GM12878 (cell line): Measurements from ENCODE around the gene TMPRSS12. TPM values are rescaled to one million over a fixed set of nuclear protein-coding genes. Genes with fewer than 3 reads are reported as not detected.

Experiments used
- ASH2L ChIP-seq: fragments of 300-600, 200-600 bp; sonication (generic); IDR thresholded peaks from 2 replicates; pipeline ENCODE4 v1.6.1; 2017; ENCODE audit warnings: low read depth, mild to moderate bottlenecking, borderline replicate concordance
- BCL11A ChIP-seq: IDR thresholded peaks from 2 replicates; pipeline ENCODE4 v1.6.1; 2011; ENCODE audit warnings: low read depth, low read length
- BCL3 ChIP-seq: IDR thresholded peaks from 2 replicates; pipeline ENCODE4 v1.6.1; 2011; ENCODE audit warnings: borderline replicate concordance, low read depth, mild to moderate bottlenecking, moderate library complexity, low read length; ENCODE audit not compliant: insufficient read depth, poor library complexity, severe bottlenecking
- BHLHE40 ChIP-seq, 2 experiments: fragments of 450-650 bp in 1 of 2; IDR thresholded peaks; 2 replicates each; pipeline ENCODE4 v1.6.1; 2011 to 2017; ENCODE audit warnings: low read depth in 2 of 2, borderline replicate concordance in 1 of 2, improper control_type of control experiment in 1 of 2, low read length in 1 of 2, mild to moderate bottlenecking in 1 of 2
- CUX1 ChIP-seq: IDR thresholded peaks from 2 replicates; pipeline ENCODE4 v1.6.1; 2012; ENCODE audit warnings: improper control_type of control experiment, low read depth, low read length; ENCODE audit not compliant: insufficient replicate concordance
- ESRRA ChIP-seq: IDR thresholded peaks from 2 replicates; pipeline ENCODE4 v1.6.1; 2012; ENCODE audit warnings: mild to moderate bottlenecking, low read length, improper control_type of control experiment
- KLF5 ChIP-seq: fragments of 450-650 bp; IDR thresholded peaks from 2 replicates; pipeline ENCODE4 v1.6.1; 2014; ENCODE audit warnings: mild to moderate bottlenecking; ENCODE audit not compliant: partially characterized antibody
- NFIC ChIP-seq: IDR thresholded peaks from 2 replicates; pipeline ENCODE4 v1.6.1; 2012; ENCODE audit warnings: low read depth, mild to moderate bottlenecking, inconsistent platforms, low read length, moderate library complexity
- NR2C2 ChIP-seq: IDR thresholded peaks from 2 replicates; pipeline ENCODE4 v1.6.1; 2011; ENCODE audit warnings: borderline replicate concordance, low read depth; ENCODE audit not compliant: control insufficient read depth, insufficient read length
- PAX5 ChIP-seq: IDR thresholded peaks from 2 replicates; pipeline ENCODE4 v1.6.1; 2011; ENCODE audit warnings: low read depth, low read length, borderline replicate concordance
- POLR2AphosphoS2 ChIP-seq: IDR thresholded peaks from 2 replicates; pipeline ENCODE4 v1.6.1; 2011; ENCODE audit warnings: low read depth, mild to moderate bottlenecking, low read length, improper control_type of control experiment, moderate library complexity
- RUNX3 ChIP-seq: IDR thresholded peaks from 2 replicates; pipeline ENCODE4 v1.6.1; 2012; ENCODE audit warnings: low read length, inconsistent platforms
- SP1 ChIP-seq: IDR thresholded peaks from one replicate; pipeline ENCODE4 v1.6.1; 2011; ENCODE audit warnings: low read depth, low read length
- TAF1 ChIP-seq: IDR thresholded peaks from 2 replicates; pipeline ENCODE4 v1.6.1; 2011; ENCODE audit warnings: mild to moderate bottlenecking, low read depth, low read length, borderline replicate concordance
- TBL1XR1 ChIP-seq: IDR thresholded peaks from 2 replicates; pipeline ENCODE4 v1.6.1; 2012; ENCODE audit warnings: low read depth, low read length, improper control_type of control experiment
- WRNIP1 ChIP-seq: IDR thresholded peaks from 2 replicates; pipeline ENCODE4 v1.6.1; 2011; ENCODE audit warnings: low read depth, low read length, improper control_type of control experiment, borderline replicate concordance
- polyA plus RNA-seq, 11 experiments: library from polyadenylated mRNA; depleted of rRNA in 4 of 11; unstranded in 6 of 11; stranded (reverse) in 5 of 11; fragments of >200 nt; fragmentation: Nextera tagmentation in 4 of 11; fragmentation: Illumina TruSeq in 1 of 11; extraction: Ambion mirVana in 4 of 11; extraction: Trizol in 1 of 11; gene quantifications; 1 replicate in 1 of 11; 2 replicates in 10 of 11; pipeline versions ENCODE4 v1.2.1 to v1.2.3, GENCODE V29; 2011 to 2016; ENCODE audit warnings: inconsistent platforms in 2 of 11, missing spikeins in 2 of 11, low read depth in 1 of 11
- total RNA-seq, 4 experiments: library from RNA; depleted of rRNA in 3 of 4; stranded (reverse); fragments of >200 nt in 3 of 4; fragmentation: Illumina TruSeq in 1 of 4; extraction: Trizol in 1 of 4; gene quantifications; 2 replicates each; pipeline versions ENCODE4 v1.2.1 to v1.2.3, GENCODE V29; 2013 to 2021
- TF ChIP-seq, protein P1 (sequence below): fragments of 450-650 bp; IDR thresholded peaks from 2 replicates; pipeline ENCODE4 v1.6.1; 2017; ENCODE audit warnings: low read depth, mild to moderate bottlenecking, moderate library complexity
- TF ChIP-seq, protein P2 (sequence below): IDR thresholded peaks from 2 replicates; pipeline ENCODE4 v1.6.1; 2012; ENCODE audit warnings: low read depth, low read length, improper control_type of control experiment

TMPRSS12 gene
- total and polyA plus RNA-seq, 10 of the 15 experiments (the other 5 are each of a cell fraction or from before 2014, with no cell fraction given) = not detected

DNA sequence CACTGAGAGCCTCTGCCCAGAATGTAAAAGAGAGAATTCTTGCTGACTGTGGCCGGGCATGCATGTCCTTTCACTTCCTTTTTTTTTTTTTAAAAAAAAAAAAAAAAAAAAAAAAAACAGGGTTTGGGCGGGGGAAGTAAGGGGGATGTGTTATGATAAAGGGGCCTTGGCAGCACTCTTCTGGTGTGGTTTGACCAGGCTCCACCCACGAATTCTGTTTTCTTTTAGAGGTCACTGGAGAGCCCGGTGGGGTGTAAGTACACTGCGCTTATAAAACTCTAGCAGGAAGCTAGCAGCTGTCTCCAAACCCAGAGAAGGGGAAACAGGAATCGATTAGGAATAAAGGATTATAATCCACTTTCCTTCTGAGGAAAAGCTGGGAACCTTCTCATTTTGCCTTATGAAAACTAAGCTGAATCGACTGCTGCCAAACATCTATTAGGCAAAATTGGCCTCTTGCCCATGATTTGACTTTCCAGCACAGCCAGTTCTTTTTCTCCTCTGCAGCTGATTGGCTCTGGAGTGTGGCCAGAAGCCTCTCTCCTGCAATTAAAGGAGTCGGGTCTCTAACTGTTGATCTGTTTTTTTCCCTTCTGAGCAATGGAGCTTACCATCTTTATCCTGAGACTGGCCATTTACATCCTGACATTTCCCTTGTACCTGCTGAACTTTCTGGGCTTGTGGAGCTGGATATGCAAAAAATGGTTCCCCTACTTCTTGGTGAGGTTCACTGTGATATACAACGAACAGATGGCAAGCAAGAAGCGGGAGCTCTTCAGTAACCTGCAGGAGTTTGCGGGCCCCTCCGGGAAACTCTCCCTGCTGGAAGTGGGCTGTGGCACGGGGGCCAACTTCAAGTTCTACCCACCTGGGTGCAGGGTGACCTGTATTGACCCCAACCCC is 82.0 kb downstream of the TMPRSS12 start (continued):
- TF ChIP-seq BCL3 = peak; percentile 60
- TF ChIP-seq NR2C2 = no peak
- TF ChIP-seq TBL1XR1 = peak; percentile 61; the same call in 1 of the 2 replicates
- peak; percentile 74 for TF ChIP-seq NFIC
- TF ChIP-seq BCL11A = 0 out of 2 replicates have a peak, but pooled peaks have one; percentile 32
- TF ChIP-seq, protein P1, sequence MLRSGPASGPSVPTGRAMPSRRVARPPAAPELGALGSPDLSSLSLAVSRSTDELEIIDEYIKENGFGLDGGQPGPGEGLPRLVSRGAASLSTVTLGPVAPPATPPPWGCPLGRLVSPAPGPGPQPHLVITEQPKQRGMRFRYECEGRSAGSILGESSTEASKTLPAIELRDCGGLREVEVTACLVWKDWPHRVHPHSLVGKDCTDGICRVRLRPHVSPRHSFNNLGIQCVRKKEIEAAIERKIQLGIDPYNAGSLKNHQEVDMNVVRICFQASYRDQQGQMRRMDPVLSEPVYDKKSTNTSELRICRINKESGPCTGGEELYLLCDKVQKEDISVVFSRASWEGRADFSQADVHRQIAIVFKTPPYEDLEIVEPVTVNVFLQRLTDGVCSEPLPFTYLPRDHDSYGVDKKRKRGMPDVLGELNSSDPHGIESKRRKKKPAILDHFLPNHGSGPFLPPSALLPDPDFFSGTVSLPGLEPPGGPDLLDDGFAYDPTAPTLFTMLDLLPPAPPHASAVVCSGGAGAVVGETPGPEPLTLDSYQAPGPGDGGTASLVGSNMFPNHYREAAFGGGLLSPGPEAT = peak; percentile 17; the same call in 1 of the 2 replicates
- TF ChIP-seq TAF1 = peak; percentile 39; the same call in 1 of the 2 replicates
- TF ChIP-seq SP1 = peak; percentile 17
- peak; percentile 99 for TF ChIP-seq PAX5
- no peak for TF ChIP-seq ASH2L
- peak; percentile 80 for TF ChIP-seq RUNX3
- no peak for TF ChIP-seq POLR2AphosphoS2
- TF ChIP-seq WRNIP1 = no peak
- TF ChIP-seq KLF5 = no peak
- TF ChIP-seq ESRRA = peak; percentile 69; the same call in 1 of the 2 replicates
- TF ChIP-seq, protein P2, sequence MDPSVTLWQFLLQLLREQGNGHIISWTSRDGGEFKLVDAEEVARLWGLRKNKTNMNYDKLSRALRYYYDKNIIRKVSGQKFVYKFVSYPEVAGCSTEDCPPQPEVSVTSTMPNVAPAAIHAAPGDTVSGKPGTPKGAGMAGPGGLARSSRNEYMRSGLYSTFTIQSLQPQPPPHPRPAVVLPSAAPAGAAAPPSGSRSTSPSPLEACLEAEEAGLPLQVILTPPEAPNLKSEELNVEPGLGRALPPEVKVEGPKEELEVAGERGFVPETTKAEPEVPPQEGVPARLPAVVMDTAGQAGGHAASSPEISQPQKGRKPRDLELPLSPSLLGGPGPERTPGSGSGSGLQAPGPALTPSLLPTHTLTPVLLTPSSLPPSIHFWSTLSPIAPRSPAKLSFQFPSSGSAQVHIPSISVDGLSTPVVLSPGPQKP = no peak
- TF ChIP-seq CUX1 = no peak
- peak in 1 of 2 experiments; percentile 66; a peak in 1 of 4 replicates for TF ChIP-seq BHLHE40 (IDR thresholded peaks at IDR 0.05; ENCODE audit: borderline replicate concordance in 1 of 2, low read depth in 2 of 2, low read length in 1 of 2)
